Panc1 (cell line): ENCODE measurements around the gene TMEM117. TPM values are rescaled to one million over a fixed set of nuclear protein-coding genes. Genes with fewer than 3 reads are reported as not detected.
A peak's percentile ranks its signal among the peaks of the same experiment; 100 is the strongest.

Experiments
- ATAC-seq: fragments of 200-7000 bp; cut with Tn5 transposase; 2 replicates; pipeline ENCODE4 v1.9.1; 2020; ENCODE audit warnings: mild to moderate bottlenecking, moderate library complexity
- BruUV-seq: library from RNA; stranded (reverse); fragments of 400-500 nt; replicated peaks from 2 replicates; lab custom pipeline; 2021; lab: Mats Ljungman, UMichigan
- CTCF ChIA-PET: fragments of 300-600 bp; sonication (Branson Sonifier 250); formaldehyde crosslinking; loops from one replicate; lab custom pipeline; 2022; ENCODE audit warnings: antibody characterized with exemption; lab: Charles Lee
- POLR2A ChIA-PET: fragments of 300-600 bp; sonication (Branson Sonifier 250); formaldehyde crosslinking; loops from one replicate; lab custom pipeline; 2022; ENCODE audit warnings: antibody characterized with exemption; lab: Charles Lee
- DNase-seq: peaks from one replicate; pipeline ENCODE4 v3.0.0-alpha.2; 2010; ENCODE audit warnings: low read depth, low spot score
- H3K27ac ChIP-seq: 2 replicates; pipeline ENCODE4 v1.5.1; 2011; ENCODE audit warnings: mild to moderate bottlenecking, low read length, inconsistent platforms
- H3K27me3 ChIP-seq: fragments of 200-500 bp; sonication (Bioruptor generic); 2 replicates; pipeline ENCODE4 v1.6.0; 2014; ENCODE audit warnings: low read length, inconsistent platforms; ENCODE audit not compliant: control insufficient read depth, insufficient read depth
- H3K36me3 ChIP-seq: fragments of 200-500 bp; sonication (Bioruptor generic); 2 replicates; pipeline ENCODE4 v1.5.1; 2014; ENCODE audit warnings: inconsistent platforms, mild to moderate bottlenecking, low read length, moderate library complexity; ENCODE audit not compliant: control insufficient read depth, insufficient read depth
- H3K4me1 ChIP-seq: 2 replicates; pipeline ENCODE4 v1.5.1; 2011; ENCODE audit warnings: inconsistent platforms, mild to moderate bottlenecking, low read length, moderate library complexity; ENCODE audit not compliant: control insufficient read depth, insufficient read depth
- H3K4me3 ChIP-seq, 2 experiments: 2 replicates each; pipeline ENCODE4 v1.5.1; 2011 to 2012; ENCODE audit warnings: low read depth in 2 of 2, low read length in 2 of 2, mild to moderate bottlenecking in 2 of 2, inconsistent platforms in 1 of 2, moderate library complexity in 1 of 2
- H3K9me3 ChIP-seq: fragments of 200-500 bp; sonication (Bioruptor generic); 2 replicates; pipeline ENCODE4 v1.5.1; 2014; ENCODE audit warnings: low read depth, mild to moderate bottlenecking, inconsistent platforms, low read length, moderate library complexity; ENCODE audit not compliant: control insufficient read depth, insufficient read depth
- POLR2AphosphoS5 ChIP-seq: IDR thresholded peaks from 2 replicates; pipeline ENCODE4 v1.6.1; 2012; ENCODE audit warnings: mild to moderate bottlenecking, low read depth, low read length, moderate library complexity
- SIN3A ChIP-seq: IDR thresholded peaks from 2 replicates; pipeline ENCODE4 v1.6.1; 2012; ENCODE audit warnings: low read depth, mild to moderate bottlenecking, low read length, moderate library complexity, borderline replicate concordance; ENCODE audit not compliant: insufficient read depth
- TCF7L2 ChIP-seq: IDR thresholded peaks from 2 replicates; pipeline ENCODE4 v1.6.1; 2011; ENCODE audit warnings: mild to moderate bottlenecking, low read depth, low read length, inconsistent platforms
- in situ Hi-C: cut with HindIII; loops from 2 replicates; pipeline ENCODE4 v1.10.0; 2016; ENCODE audit warnings: low sequenced_read_pairs, low pct_unique_long_range_greater_than_20kb
- intact Hi-C: fragments of 100-400 bp; cut with micrococcal nuclease; formaldehyde crosslinking; loops from one replicate; pipeline ENCODE4 v1.10.0; 2022; ENCODE audit not compliant: unreplicated experiment
- total RNA-seq: library from RNA; stranded (reverse); gene quantifications from one replicate; pipeline ENCODE4 v1.2.1, GENCODE V29; 2021; ENCODE audit not compliant: unreplicated experiment
- TF ChIP-seq, protein P1 (sequence below), 2 experiments: IDR thresholded peaks; 2 replicates each; pipeline ENCODE4 v1.6.1; 2011 to 2012; ENCODE audit warnings: low read depth in 2 of 2, control low read depth in 1 of 2, low read length in 1 of 2, mild to moderate bottlenecking in 1 of 2, moderate library complexity in 1 of 2; ENCODE audit not compliant: insufficient read depth in 1 of 2
- TF ChIP-seq, protein P2 (sequence below): fragments of 450-650 bp; IDR thresholded peaks from 2 replicates; pipeline ENCODE4 v1.5.1; 2017; ENCODE audit warnings: mild to moderate bottlenecking

The TMEM117 gene
- total RNA-seq, 1 experiment from 2014 or later, result 5.5 TPM

GRCh38 chr12:44314007-44314500 lies 478.2 kb downstream of the TMEM117 start:
- Histone ChIP-seq H3K36me3 (no peaks in the 10 kb centered on the region), H3K4me1 (no peaks in the 10 kb centered on the region), H3K9me3 (no peaks in the 10 kb centered on the region), H3K27ac (no peak overlapping the region), H3K4me3 (no peak overlapping the region), H3K27me3 (no peaks in the 10 kb centered on the region)
- TF ChIP-seq, protein P1, sequence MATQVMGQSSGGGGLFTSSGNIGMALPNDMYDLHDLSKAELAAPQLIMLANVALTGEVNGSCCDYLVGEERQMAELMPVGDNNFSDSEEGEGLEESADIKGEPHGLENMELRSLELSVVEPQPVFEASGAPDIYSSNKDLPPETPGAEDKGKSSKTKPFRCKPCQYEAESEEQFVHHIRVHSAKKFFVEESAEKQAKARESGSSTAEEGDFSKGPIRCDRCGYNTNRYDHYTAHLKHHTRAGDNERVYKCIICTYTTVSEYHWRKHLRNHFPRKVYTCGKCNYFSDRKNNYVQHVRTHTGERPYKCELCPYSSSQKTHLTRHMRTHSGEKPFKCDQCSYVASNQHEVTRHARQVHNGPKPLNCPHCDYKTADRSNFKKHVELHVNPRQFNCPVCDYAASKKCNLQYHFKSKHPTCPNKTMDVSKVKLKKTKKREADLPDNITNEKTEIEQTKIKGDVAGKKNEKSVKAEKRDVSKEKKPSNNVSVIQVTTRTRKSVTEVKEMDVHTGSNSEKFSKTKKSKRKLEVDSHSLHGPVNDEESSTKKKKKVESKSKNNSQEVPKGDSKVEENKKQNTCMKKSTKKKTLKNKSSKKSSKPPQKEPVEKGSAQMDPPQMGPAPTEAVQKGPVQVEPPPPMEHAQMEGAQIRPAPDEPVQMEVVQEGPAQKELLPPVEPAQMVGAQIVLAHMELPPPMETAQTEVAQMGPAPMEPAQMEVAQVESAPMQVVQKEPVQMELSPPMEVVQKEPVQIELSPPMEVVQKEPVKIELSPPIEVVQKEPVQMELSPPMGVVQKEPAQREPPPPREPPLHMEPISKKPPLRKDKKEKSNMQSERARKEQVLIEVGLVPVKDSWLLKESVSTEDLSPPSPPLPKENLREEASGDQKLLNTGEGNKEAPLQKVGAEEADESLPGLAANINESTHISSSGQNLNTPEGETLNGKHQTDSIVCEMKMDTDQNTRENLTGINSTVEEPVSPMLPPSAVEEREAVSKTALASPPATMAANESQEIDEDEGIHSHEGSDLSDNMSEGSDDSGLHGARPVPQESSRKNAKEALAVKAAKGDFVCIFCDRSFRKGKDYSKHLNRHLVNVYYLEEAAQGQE (IDR thresholded peaks at IDR 0.05; ENCODE audit: insufficient read depth in 1 of 2, low read depth in 2 of 2, low read length in 1 of 2), result no peak
- TF ChIP-seq TCF7L2 (no peak), SIN3A (no peak), POLR2AphosphoS5 (no peak)
- TF ChIP-seq, protein P2, sequence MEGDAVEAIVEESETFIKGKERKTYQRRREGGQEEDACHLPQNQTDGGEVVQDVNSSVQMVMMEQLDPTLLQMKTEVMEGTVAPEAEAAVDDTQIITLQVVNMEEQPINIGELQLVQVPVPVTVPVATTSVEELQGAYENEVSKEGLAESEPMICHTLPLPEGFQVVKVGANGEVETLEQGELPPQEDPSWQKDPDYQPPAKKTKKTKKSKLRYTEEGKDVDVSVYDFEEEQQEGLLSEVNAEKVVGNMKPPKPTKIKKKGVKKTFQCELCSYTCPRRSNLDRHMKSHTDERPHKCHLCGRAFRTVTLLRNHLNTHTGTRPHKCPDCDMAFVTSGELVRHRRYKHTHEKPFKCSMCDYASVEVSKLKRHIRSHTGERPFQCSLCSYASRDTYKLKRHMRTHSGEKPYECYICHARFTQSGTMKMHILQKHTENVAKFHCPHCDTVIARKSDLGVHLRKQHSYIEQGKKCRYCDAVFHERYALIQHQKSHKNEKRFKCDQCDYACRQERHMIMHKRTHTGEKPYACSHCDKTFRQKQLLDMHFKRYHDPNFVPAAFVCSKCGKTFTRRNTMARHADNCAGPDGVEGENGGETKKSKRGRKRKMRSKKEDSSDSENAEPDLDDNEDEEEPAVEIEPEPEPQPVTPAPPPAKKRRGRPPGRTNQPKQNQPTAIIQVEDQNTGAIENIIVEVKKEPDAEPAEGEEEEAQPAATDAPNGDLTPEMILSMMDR, result no peak
- intact Hi-C loops, result no loop called here
- ATAC-seq, result no peak
- no peak for DNase-seq
- CTCF ChIA-PET, result no interaction called here
- in situ Hi-C loops, result no loop called here
- POLR2A ChIA-PET, result no interaction called here
- BruUV-seq, result no TSS peak

DNA sequence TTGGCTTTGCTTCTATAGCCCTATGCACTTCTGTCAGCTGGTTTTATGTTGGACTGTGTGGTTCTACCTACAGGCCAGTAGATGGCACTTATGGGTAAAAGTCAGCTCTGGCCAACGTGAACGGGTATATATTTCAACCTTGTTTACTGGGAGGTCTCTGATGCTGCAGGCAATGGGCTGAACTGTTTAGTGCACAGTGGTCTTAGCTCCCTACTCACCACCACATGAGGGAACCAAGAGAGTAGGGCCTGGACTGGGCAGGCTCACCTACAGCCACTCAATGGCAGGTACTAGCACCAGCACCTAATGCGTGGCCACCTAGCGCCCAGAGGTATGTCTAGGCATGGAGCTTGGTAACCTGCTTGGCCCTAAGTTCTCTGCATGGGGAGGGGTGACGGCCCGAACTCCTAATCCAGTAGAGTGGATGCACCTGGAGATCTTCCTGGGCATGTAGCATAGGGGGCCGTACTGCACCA lies 481.8 kb downstream of the TMEM117 start:
- intact Hi-C loops, result no loop called here
- TF ChIP-seq, protein P2, result peak; percentile 41
- TF ChIP-seq, protein P1 (IDR thresholded peaks at IDR 0.05; ENCODE audit: insufficient read depth in 1 of 2, low read depth in 2 of 2, low read length in 1 of 2), result no peak
- CTCF ChIA-PET, result no interaction called here

More for the DNA sequence above, 481.8 kb downstream of the TMEM117 start:
- H3K36me3 ChIP-seq, result no peaks in the 10 kb centered on the region
- in situ Hi-C loops, result no loop called here
- no TSS peak for BruUV-seq
- 0 out of 2 replicates have a peak, but pooled peaks have one; percentile 62 for ATAC-seq
- no peak overlapping the region for H3K27ac ChIP-seq
- POLR2A ChIA-PET, result no interaction called here
- H3K4me3 ChIP-seq, result no peak overlapping the region
- peak; percentile 28 for DNase-seq
- no peaks in the 10 kb centered on the region for H3K9me3 ChIP-seq
- no peaks in the 10 kb centered on the region for H3K4me1 ChIP-seq
- no peaks in the 10 kb centered on the region for H3K27me3 ChIP-seq
